ENCODE results near the gene ATF4.

ATF4 gene

GRCh38 chr22:39528080-39528661, 7.8 kb downstream of the ATF4 start:
- DNase-seq (ENCODE audit: low read depth, low spot score): no peak

- no peak for DNase-seq (ENCODE audit: low read depth, low spot score)
Measured at GRCh38 chr22:39528681-39529486, 8.5 kb downstream of the ATF4 start.

- DNase-seq (ENCODE audit: low read depth, low spot score): no peak
Measured at GRCh38 chr22:39529487-39529851, 9.1 kb downstream of the ATF4 start.

- DNase-seq (ENCODE audit: low read depth, low spot score): no peak
Measured at GRCh38 chr22:39530116-39530515, 9.8 kb downstream of the ATF4 start.

- no peak for DNase-seq (ENCODE audit: low read depth, low spot score)
Measured at GRCh38 chr22:39530692-39531331, 10.4 kb downstream of the ATF4 start.

- peak; percentile 100 for DNase-seq (ENCODE audit: low read depth, low spot score)
Measured at GRCh38 chr22:39532215-39533073, 12.1 kb downstream of the ATF4 start, which contains the start of gene RPS19BP1. Gene RPS19BP1, minus strand, starts transcription at chr22:39532748. Its CDS starts 10 bp downstream, at chr22:39532738.

GRCh38 chr22:39534092-39534506, 13.7 kb downstream of the ATF4 start:
- no peak for DNase-seq (ENCODE audit: low read depth, low spot score)

- no peak for DNase-seq (ENCODE audit: low read depth, low spot score)
Measured at GRCh38 chr22:39534591-39535356, 14.4 kb downstream of the ATF4 start.

GRCh38 chr22:39535357-39535725, 15.0 kb downstream of the ATF4 start:
- DNase-seq (ENCODE audit: low read depth, low spot score): no peak

GRCh38 chr22:39535831-39536449, 15.6 kb downstream of the ATF4 start:
- DNase-seq (ENCODE audit: low read depth, low spot score): no peak

GRCh38 chr22:39536711-39537110, 16.3 kb downstream of the ATF4 start:
- no peak for DNase-seq (ENCODE audit: low read depth, low spot score)

- DNase-seq (ENCODE audit: low read depth, low spot score): no peak
Measured at GRCh38 chr22:39537975-39538374, 17.6 kb downstream of the ATF4 start.

GRCh38 chr22:39543095-39543494, 22.7 kb downstream of the ATF4 start:
- no peak for DNase-seq (ENCODE audit: low read depth, low spot score)

GRCh38 chr22:39545386-39546365, 25.3 kb downstream of the ATF4 start:
- DNase-seq (ENCODE audit: low read depth, low spot score): no peak

GRCh38 chr22:39546889-39547586, 26.7 kb downstream of the ATF4 start:
- DNase-seq (ENCODE audit: low read depth, low spot score): no peak

GRCh38 chr22:39547587-39547947, 27.2 kb downstream of the ATF4 start:
- no peak for DNase-seq (ENCODE audit: low read depth, low spot score)

- no peak for DNase-seq (ENCODE audit: low read depth, low spot score)
Measured at GRCh38 chr22:39553429-39553828, 33.1 kb downstream of the ATF4 start.

GRCh38 chr22:39554151-39554550, 33.8 kb downstream of the ATF4 start:
- no peak for DNase-seq (ENCODE audit: low read depth, low spot score)

Data from iPS DF 19.7 (cell line).